Ectodermal cell (in vitro differentiated cells): ENCODE data around the gene CFDP1.
"Not testable (repeated sequence)": the region's sequence is repeated elsewhere in the genome, so short reads cannot be mapped to it uniquely, and the experiment has no call there.

Experiments
- H3K27ac ChIP-seq: 2 replicates; pipeline ENCODE4 v1.7.0; 2013; ENCODE audit warnings: mild to moderate bottlenecking, low read depth, low read length; ENCODE audit not compliant: insufficient read depth, poor library complexity, severe bottlenecking
- H3K27me3 ChIP-seq: 2 replicates; pipeline ENCODE4 v1.7.0; 2013; ENCODE audit warnings: mild to moderate bottlenecking, low read length; ENCODE audit not compliant: insufficient read depth, control insufficient read depth, poor library complexity, severe bottlenecking
- H3K36me3 ChIP-seq: one replicate; pipeline ENCODE4 v1.7.0; 2013; ENCODE audit warnings: low read length; ENCODE audit not compliant: control insufficient read depth, insufficient read depth
- H3K4me1 ChIP-seq: one replicate; pipeline ENCODE4 v1.7.0; 2013; ENCODE audit warnings: low read length; ENCODE audit not compliant: control insufficient read depth, insufficient read depth
- H3K4me3 ChIP-seq: 2 replicates; pipeline ENCODE4 v1.7.0; 2013; ENCODE audit warnings: low read depth, low read length, control low read depth; ENCODE audit not compliant: insufficient read depth
- H3K9me3 ChIP-seq: 2 replicates; pipeline ENCODE4 v1.7.0; 2013; ENCODE audit warnings: mild to moderate bottlenecking, low read length, moderate library complexity; ENCODE audit not compliant: control insufficient read depth
- WGBS, 2 experiments: methylation state at CpG; one replicate each; pipeline ENCODE4 v1.1.7; 2013; ENCODE audit warnings: missing lambda C conversion rate in 2 of 2; 5-methylcytosine and 5-hydroxymethylcytosine counted together

The CFDP1 gene

GRCh38 chr16:75458439-75458838 is 25.1 kb upstream of the CFDP1 start:
- Histone ChIP-seq H3K27ac (no peak overlapping the region), H3K4me3 (no peak overlapping the region), H3K4me1 (peaks cover 54% of the 10 kb centered on the region), H3K36me3 (no peaks in the 10 kb centered on the region), H3K9me3 (no peaks in the 10 kb centered on the region), H3K27me3 (peaks cover 4% of the 10 kb centered on the region)
- 91 to 94% methylated on average over 2 of the region's 2 CpGs for WGBS, 2 experiments

- Histone ChIP-seq H3K4me1 (peaks cover 58% of the 10 kb centered on the region), H3K27me3 (peaks cover 4% of the 10 kb centered on the region), H3K36me3 (no peaks in the 10 kb centered on the region), H3K4me3 (no peak overlapping the region), H3K9me3 (no peaks in the 10 kb centered on the region), H3K27ac (no peak overlapping the region)
- 96 to 98% methylated on average over 4 of the region's 4 CpGs for WGBS, 2 experiments
These were observed 24.7 kb upstream of the CFDP1 start for GRCh38 chr16:75458029-75458428.

GRCh38 chr16:75457485-75458021 is 24.2 kb upstream of the CFDP1 start:
- H3K27ac ChIP-seq = no peak overlapping the region
- WGBS, 2 experiments = 70 to 83% methylated on average over 4 of the region's 5 CpGs
- H3K9me3 ChIP-seq = no peaks in the 10 kb centered on the region
- peaks cover 59% of the 10 kb centered on the region for H3K4me1 ChIP-seq
- no peak overlapping the region for H3K4me3 ChIP-seq
- no peaks in the 10 kb centered on the region for H3K27me3 ChIP-seq
- H3K36me3 ChIP-seq = no peaks in the 10 kb centered on the region

GRCh38 chr16:75456971-75457370 is 23.7 kb upstream of the CFDP1 start:
- no peaks in the 10 kb centered on the region for H3K36me3 ChIP-seq
- no peak overlapping the region for H3K27ac ChIP-seq
- no peak overlapping the region for H3K4me3 ChIP-seq
- WGBS, 2 experiments = 87 to 100% methylated on average over 1 of the region's 1 CpG
- no peaks in the 10 kb centered on the region for H3K9me3 ChIP-seq
- H3K4me1 ChIP-seq = peaks cover 59% of the 10 kb centered on the region
- no peaks in the 10 kb centered on the region for H3K27me3 ChIP-seq

- H3K36me3 ChIP-seq, H3K9me3 ChIP-seq, H3K27ac ChIP-seq, H3K27me3 ChIP-seq, H3K4me3 ChIP-seq: not testable (repeated sequence)
- peaks cover 58% of the 10 kb centered on the region for H3K4me1 ChIP-seq
- 84 to 90% methylated on average over 4 of the region's 4 CpGs for WGBS, 2 experiments
These were observed 23.2 kb upstream of the CFDP1 start for GRCh38 chr16:75456486-75456885.

- 30 to 35% methylated on average over 5 of the region's 5 CpGs for WGBS, 2 experiments
- Histone ChIP-seq H3K4me3 (no peak overlapping the region), H3K27ac (peak overlapping the region; percentile 55), H3K9me3 (no peaks in the 10 kb centered on the region), H3K36me3 (peaks cover 6% of the 10 kb centered on the region), H3K4me1 (peaks cover 50% of the 10 kb centered on the region), H3K27me3 (no peaks in the 10 kb centered on the region)
These were observed 22.4 kb upstream of the CFDP1 start for GRCh38 chr16:75455677-75456076.

GRCh38 chr16:75452464-75453190 is 19.3 kb upstream of the CFDP1 start:
- Histone ChIP-seq H3K4me1 (peaks cover 34% of the 10 kb centered on the region), H3K27ac (no peak overlapping the region), H3K36me3 (peaks cover 6% of the 10 kb centered on the region), H3K9me3 (no peaks in the 10 kb centered on the region), H3K27me3 (no peaks in the 10 kb centered on the region), H3K4me3 (no peak overlapping the region)
- 91 to 94% methylated on average over 12 of the region's 12 CpGs for WGBS, 2 experiments

- no peaks in the 10 kb centered on the region for H3K9me3 ChIP-seq
- no peaks in the 10 kb centered on the region for H3K4me1 ChIP-seq
- no peaks in the 10 kb centered on the region for H3K27me3 ChIP-seq
- H3K36me3 ChIP-seq = peaks cover 6% of the 10 kb centered on the region
- no peak overlapping the region for H3K4me3 ChIP-seq
- no peak overlapping the region for H3K27ac ChIP-seq
These were observed 13.1 kb upstream of the CFDP1 start for GRCh38 chr16:75446416-75446815.

GRCh38 chr16:75445298-75445697 is 12.0 kb upstream of the CFDP1 start:
- H3K9me3 ChIP-seq = no peaks in the 10 kb centered on the region
- H3K4me1 ChIP-seq = no peaks in the 10 kb centered on the region
- H3K4me3 ChIP-seq = no peak overlapping the region
- no peaks in the 10 kb centered on the region for H3K36me3 ChIP-seq
- no peak overlapping the region for H3K27ac ChIP-seq
- 74 to 76% methylated on average over 5 of the region's 5 CpGs for WGBS, 2 experiments
- no peaks in the 10 kb centered on the region for H3K27me3 ChIP-seq

- Histone ChIP-seq H3K27ac (no peak overlapping the region), H3K27me3 (no peaks in the 10 kb centered on the region), H3K36me3 (no peaks in the 10 kb centered on the region), H3K9me3 (no peaks in the 10 kb centered on the region), H3K4me3 (no peak overlapping the region), H3K4me1 (no peaks in the 10 kb centered on the region)
- WGBS, 2 experiments = 96 to 100% methylated on average over 2 of the region's 3 CpGs
These were observed 10.0 kb upstream of the CFDP1 start for GRCh38 chr16:75443298-75443697.
